Uterus (tissue), 2 donors: ENCODE results near the gene TMEM161A.

ENCODE experiments used
- POLR2A ChIP-seq, 2 donors: fragments of 450-650 bp; IDR thresholded peaks; one replicate each; pipeline ENCODE4 v1.6.1; 2016; ENCODE audit warnings: antibody characterized with exemption in 2 of 2, mild to moderate bottlenecking in 1 of 2, moderate library complexity in 1 of 2
- TF ChIP-seq, protein P1 (sequence below), 4 experiments: fragments of 200-600 bp in 2 of 4; fragments of 450-650 bp in 2 of 4; sonication (generic) in 2 of 4; IDR thresholded peaks; one replicate each; pipeline ENCODE4 v1.5.1; 2016 to 2019; ENCODE audit warnings: antibody characterized with exemption in 4 of 4, mild to moderate bottlenecking in 2 of 4, moderate library complexity in 1 of 4

DNA sequence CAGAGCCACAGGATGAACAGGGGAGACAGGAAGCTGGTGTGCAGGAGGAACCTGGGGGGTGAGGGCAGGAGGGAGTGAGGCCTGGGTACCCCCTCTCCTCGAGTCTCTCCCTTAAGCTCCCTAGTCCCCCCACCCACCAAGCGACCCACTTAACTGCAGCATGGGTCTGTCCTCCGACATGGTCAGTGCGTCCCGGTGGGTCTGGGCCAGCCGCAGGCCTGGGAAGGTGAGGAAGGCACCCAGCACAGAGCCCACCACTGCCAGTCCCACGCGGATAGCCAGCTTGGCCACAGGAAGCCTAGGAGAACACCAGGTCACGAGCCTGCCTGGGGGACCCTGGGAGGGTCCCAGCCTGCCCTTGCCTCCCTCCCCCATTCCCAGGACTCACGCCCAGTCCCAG, 16.9 kb downstream of the TMEM161A start:
- TF ChIP-seq POLR2A (IDR thresholded peaks at IDR 0.05): no peak
- TF ChIP-seq, protein P1, sequence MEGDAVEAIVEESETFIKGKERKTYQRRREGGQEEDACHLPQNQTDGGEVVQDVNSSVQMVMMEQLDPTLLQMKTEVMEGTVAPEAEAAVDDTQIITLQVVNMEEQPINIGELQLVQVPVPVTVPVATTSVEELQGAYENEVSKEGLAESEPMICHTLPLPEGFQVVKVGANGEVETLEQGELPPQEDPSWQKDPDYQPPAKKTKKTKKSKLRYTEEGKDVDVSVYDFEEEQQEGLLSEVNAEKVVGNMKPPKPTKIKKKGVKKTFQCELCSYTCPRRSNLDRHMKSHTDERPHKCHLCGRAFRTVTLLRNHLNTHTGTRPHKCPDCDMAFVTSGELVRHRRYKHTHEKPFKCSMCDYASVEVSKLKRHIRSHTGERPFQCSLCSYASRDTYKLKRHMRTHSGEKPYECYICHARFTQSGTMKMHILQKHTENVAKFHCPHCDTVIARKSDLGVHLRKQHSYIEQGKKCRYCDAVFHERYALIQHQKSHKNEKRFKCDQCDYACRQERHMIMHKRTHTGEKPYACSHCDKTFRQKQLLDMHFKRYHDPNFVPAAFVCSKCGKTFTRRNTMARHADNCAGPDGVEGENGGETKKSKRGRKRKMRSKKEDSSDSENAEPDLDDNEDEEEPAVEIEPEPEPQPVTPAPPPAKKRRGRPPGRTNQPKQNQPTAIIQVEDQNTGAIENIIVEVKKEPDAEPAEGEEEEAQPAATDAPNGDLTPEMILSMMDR (IDR thresholded peaks at IDR 0.05): no peak
